ENCODE results near the gene PPP1R14C.

Gene PPP1R14C

DNA sequence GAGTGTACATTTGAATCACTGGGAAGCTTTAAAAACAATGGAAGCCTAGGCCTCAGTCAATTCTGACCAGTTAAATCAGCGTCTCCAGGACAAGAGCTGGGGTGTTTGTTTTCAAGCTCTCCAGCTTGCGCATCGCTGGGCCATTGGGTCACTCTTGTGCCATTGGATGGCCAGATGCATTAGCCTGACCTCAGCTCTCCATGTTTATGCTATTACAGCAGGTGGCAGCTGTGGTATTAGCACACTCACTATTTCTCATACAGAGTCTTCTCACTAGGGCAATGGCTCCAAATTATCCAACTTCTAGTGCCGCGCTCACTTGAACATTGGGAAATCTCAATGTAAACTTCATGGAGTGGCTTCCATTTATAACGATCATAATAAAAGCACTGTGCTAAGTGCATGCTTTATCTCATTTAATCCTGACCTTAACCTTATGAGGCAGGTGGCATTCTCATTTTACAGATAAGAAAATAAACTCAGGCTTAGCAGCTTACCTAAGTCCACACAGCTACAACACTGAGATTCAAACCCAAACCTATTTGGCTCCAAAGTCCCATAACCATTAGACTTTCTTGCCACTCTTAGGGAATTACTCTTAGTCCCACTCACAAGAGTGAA, 108.8 kb downstream of the PPP1R14C start:
- H3K4me3 ChIP-seq (ENCODE audit: low read depth, low read length), result no peak overlapping the region
- no peak for DNase-seq
- H3K36me3 ChIP-seq, result no peaks in the 10 kb centered on the region
- H3K9me3 ChIP-seq (ENCODE audit: severe bottlenecking), result no peaks in the 10 kb centered on the region
- H3K27me3 ChIP-seq (ENCODE audit: insufficient read depth, low read depth, severe bottlenecking), result no peaks in the 10 kb centered on the region
- no peak overlapping the region for H3K27ac ChIP-seq
- TF ChIP-seq, protein P1, sequence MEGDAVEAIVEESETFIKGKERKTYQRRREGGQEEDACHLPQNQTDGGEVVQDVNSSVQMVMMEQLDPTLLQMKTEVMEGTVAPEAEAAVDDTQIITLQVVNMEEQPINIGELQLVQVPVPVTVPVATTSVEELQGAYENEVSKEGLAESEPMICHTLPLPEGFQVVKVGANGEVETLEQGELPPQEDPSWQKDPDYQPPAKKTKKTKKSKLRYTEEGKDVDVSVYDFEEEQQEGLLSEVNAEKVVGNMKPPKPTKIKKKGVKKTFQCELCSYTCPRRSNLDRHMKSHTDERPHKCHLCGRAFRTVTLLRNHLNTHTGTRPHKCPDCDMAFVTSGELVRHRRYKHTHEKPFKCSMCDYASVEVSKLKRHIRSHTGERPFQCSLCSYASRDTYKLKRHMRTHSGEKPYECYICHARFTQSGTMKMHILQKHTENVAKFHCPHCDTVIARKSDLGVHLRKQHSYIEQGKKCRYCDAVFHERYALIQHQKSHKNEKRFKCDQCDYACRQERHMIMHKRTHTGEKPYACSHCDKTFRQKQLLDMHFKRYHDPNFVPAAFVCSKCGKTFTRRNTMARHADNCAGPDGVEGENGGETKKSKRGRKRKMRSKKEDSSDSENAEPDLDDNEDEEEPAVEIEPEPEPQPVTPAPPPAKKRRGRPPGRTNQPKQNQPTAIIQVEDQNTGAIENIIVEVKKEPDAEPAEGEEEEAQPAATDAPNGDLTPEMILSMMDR (IDR thresholded peaks at IDR 0.05; ENCODE audit: low read depth, low read length), result no peak

DNA sequence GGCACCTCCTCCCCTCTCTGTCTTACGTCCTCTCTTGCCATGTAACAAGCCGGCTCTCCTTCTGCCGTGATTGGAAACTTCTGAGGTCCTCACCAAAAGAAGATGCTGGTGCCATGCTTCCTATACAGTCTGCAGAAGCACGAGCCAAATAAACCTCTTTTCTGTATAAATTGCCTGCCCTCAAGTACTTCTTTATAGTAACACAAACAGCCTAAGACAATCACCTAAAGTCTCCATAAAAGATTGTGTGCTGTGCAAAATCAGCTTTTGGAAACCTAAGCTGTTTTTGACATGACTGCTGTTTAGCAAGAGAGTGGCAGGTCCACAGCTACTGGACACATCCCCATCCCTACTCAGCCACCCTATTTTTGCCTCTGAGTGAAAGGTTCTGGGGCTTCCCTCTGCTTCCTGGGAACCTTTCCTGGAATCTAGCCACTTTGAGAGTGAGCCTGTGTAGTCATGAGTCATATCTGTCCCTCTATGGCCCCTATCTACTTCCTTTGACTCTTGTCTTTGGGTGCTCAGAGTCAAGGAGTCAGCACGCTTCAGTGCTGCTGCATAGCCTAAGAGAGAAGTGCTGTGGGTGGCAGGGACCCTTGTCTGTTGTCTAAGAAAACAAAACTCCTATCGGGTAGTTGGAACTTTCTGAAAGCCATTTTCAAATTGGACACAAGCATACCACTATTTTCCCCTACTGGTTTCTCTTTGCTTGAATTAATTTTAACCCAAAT, 110.0 kb downstream of the PPP1R14C start:
- DNase-seq, result no peak
- Histone ChIP-seq H3K36me3 (no peaks in the 10 kb centered on the region), H3K27me3 (ENCODE audit: insufficient read depth, low read depth, severe bottlenecking) (no peaks in the 10 kb centered on the region), H3K4me3 (ENCODE audit: low read depth, low read length) (no peak overlapping the region), H3K9me3 (ENCODE audit: severe bottlenecking) (no peaks in the 10 kb centered on the region), H3K27ac (no peak overlapping the region)
- TF ChIP-seq, protein P1 (IDR thresholded peaks at IDR 0.05; ENCODE audit: low read depth, low read length), result no peak

DNA sequence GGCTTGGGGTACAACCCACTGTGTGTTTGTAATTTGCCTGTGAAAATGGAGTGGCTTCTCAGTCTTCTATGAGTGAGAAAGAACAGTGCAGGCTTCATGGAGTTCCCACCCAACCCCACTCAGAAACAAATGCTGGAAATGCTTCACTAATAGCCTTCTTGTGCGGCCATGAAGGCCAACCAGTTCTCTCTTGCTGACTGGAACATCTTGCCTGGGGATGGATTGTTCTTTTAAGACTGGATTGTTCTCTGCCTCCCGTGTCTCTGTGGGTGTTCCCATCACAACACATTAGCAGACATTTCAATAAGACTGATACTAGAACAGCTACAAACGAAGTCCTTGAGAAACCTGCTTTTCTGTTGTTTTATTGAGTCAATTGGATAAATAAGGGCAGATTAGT, 110.6 kb downstream of the PPP1R14C start:
- no peak overlapping the region for H3K27ac ChIP-seq
- no peaks in the 10 kb centered on the region for H3K27me3 ChIP-seq (ENCODE audit: insufficient read depth, low read depth, severe bottlenecking)
- DNase-seq, result no peak
- H3K36me3 ChIP-seq, result no peaks in the 10 kb centered on the region
- TF ChIP-seq, protein P1 (IDR thresholded peaks at IDR 0.05; ENCODE audit: low read depth, low read length), result no peak
- no peaks in the 10 kb centered on the region for H3K9me3 ChIP-seq (ENCODE audit: severe bottlenecking)
- H3K4me3 ChIP-seq (ENCODE audit: low read depth, low read length), result no peak overlapping the region

DNA sequence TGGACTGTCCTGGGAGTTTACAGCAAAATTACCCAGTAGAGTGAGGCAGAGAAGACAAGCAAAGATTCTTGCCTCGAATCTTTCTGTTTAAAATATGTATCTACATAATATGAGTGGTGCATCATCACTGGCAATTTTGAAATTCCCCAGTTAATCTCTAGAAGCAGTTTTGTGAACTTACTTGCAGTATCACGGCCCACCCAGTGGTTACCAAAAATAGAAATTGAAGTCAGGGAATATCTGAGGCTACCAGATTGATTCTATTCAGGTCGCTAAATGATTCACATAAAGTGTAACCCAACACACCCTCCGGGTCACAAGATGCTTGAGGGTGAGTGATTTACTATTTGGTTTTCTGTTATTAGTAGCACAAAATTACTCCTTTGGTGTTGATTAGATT, 111.9 kb downstream of the PPP1R14C start:
- no peak for DNase-seq
- TF ChIP-seq, protein P1 (IDR thresholded peaks at IDR 0.05; ENCODE audit: low read depth, low read length), result no peak
- H3K27me3 ChIP-seq (ENCODE audit: insufficient read depth, low read depth, severe bottlenecking), result no peaks in the 10 kb centered on the region
- H3K4me3 ChIP-seq (ENCODE audit: low read depth, low read length), result no peak overlapping the region
- no peaks in the 10 kb centered on the region for H3K36me3 ChIP-seq
- H3K9me3 ChIP-seq (ENCODE audit: severe bottlenecking), result no peaks in the 10 kb centered on the region
- no peak overlapping the region for H3K27ac ChIP-seq

DNA sequence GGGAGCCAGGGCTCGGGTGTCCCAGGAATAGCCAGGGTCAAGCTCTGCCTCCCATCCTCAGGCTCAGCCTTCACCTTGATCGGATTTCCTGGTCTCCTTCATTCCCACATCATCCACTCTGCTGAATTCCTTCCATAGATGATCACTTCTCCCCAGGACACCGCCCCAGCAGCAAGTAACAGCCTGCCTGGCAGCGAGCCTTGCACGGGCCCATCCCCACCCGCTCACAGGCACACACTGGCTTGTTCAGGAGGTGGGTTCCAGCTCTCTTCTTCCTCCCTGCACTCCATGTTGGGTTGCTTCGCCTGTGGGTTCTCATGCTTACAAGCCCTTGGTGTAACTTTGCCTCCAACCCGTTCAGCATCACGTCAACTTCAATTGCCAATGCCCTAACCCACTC, 113.0 kb downstream of the PPP1R14C start:
- TF ChIP-seq, protein P1 (IDR thresholded peaks at IDR 0.05; ENCODE audit: low read depth, low read length), result no peak
- Histone ChIP-seq H3K4me3 (ENCODE audit: low read depth, low read length) (no peak overlapping the region), H3K27me3 (ENCODE audit: insufficient read depth, low read depth, severe bottlenecking) (no peaks in the 10 kb centered on the region), H3K27ac (no peak overlapping the region), H3K9me3 (ENCODE audit: severe bottlenecking) (no peaks in the 10 kb centered on the region), H3K36me3 (no peaks in the 10 kb centered on the region)
- no peak for DNase-seq
